Cardiac septum (tissue), 1 donor: ENCODE data around the gene ZCCHC24. TPM values are rescaled to one million over a fixed set of nuclear protein-coding genes. Genes with fewer than 3 reads are reported as not detected.

Source experiments
- DNase-seq: peaks from one replicate; pipeline ENCODE4 v3.0.0-alpha.2; 2020; ENCODE audit warnings: low spot score
- intact Hi-C: fragments of 100-400 bp; cut with DNase I; formaldehyde crosslinking; loops from one replicate; pipeline ENCODE4 v1.14.0; 2022
- long read RNA-seq: library from polyadenylated mRNA; unstranded; transcript quantifications from one replicate; pipeline ENCODE4 v2.0.0, GENCODE V29; 2021
- total RNA-seq: library from RNA; stranded (reverse); fragmentation: NEBNext Ultra II Directional; extraction: Animal tissue kit (Norgen Biotek cat#: 25700); gene quantifications from one replicate; pipeline ENCODE4 v1.2.1, GENCODE V29; 2021
- donor health status: DM: no; HTN: no; CAD: no.

ZCCHC24 gene
- total RNA-seq, result 56.6 TPM
- long read RNA-seq, full-length matches to known transcripts, result 32 of 124 reads
- long read RNA-seq, partial matches to known transcripts, result 2 of 124 reads
- long read RNA-seq, other reads (novel, unspliced or antisense), result 90 of 124 reads

DNA sequence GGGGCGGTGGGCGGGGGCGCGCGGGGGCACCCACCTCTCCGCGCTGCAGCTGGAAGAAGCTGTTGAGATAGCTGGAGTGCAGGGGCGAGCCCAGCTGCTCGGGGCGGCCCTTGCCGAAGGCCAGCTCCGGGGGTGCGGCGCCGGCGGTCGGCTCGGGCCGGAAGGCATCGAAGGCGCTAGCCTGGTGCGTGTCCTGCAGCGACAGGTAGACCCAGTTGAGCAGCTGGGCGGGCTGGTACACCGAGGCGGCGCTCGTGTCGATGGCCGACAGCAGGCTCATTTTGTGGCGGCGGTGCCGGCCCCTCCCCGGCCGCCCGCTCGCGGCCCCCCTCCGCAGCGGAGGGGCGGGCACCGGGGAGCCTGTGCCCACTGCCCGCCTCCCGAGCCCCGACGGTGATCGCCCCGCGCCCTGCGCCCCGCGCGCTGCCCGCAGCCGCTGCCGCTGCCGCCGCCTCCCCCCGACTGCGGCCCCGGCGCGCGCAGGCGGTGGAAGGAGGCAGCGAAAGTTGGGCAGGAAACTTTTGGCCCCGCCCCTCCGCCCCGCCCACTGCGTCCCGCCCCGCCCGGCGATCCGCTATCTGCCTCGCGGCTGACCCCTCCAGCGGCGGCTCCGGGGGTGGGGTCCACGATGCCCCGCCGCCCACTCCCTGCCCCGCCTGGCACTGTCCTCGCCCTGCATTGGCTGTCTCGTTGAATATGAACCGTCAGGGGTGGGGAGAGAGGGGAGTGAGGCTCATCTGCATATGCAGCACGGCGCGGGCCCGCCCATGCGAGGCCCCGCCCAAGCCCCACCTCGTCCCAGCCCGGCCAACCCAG is at the start of gene ZCCHC24:
Gene ZCCHC24, minus strand, starts transcription at position 464 of the 816 bp plus-strand sequence. Its CDS starts 184 bp downstream, at position 280.
- peak; percentile 98 for DNase-seq
- intact Hi-C loops, result loop anchor here (1.0 to 2.0 kb wide), 3 partner anchors 22 to 63 kb away; no protein-coding TSS in a partner anchor

DNA sequence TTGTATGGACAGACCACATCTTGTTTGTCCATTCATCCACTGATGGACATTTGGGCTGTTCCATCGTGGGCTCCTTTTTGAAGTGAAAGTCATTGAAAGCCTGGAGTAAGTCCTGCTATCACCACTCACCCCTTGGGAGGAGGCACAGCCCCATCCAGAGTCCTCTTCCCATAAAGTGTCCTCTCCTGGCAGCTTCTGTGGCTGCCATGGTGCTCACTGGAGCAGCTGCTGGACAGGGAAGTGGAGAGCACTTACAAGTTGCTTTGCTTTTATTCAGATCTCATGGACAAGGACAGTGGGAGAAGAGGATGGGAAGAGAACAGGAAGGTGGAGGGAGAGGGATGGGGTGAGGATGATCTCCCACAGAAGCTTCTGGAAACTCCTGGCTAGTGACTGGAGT is 48.4 kb upstream of the ZCCHC24 start:
- intact Hi-C loops, result no loop called here
- no peak for DNase-seq

DNA sequence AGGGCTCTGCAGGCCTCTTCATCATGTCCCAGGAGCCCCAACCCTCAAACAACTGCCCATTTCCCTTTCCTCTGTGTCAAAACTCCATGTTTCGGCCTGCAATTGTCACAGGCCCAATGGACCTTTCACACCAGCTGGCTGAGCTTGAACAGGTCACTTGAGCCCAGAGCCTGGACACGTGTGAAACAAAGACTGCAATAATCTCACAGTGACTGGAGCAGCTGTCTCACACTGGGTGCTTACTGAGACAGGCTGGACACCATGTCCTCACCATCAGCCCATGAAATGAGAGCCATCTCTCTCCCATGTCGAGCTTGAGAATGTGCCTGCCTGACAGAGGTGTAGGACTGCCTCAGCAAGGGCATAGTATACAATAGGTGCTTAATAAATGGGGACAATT is 47.4 kb upstream of the ZCCHC24 start:
- DNase-seq, result no peak
- intact Hi-C loops, result no loop called here

DNA sequence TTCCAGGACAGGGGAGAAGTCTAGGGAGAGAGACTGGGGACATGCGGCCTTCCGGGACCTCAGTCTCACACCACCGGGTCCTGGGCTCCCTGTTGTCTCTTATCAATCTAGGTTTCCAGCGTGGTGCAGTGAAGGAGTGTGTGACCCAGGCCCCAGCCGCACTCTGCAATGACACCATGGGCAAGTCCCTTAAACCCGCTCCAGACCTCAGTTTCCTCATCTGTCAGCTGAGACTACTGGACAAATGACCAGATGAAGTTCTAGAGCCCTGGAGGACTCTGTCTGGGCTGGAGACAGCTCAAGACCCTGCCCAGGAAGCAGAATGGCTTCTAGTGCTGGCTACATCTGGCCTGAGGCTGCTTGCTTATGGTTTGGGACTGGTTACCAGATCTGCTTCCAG is 46.8 kb upstream of the ZCCHC24 start:
- DNase-seq, result no peak
- intact Hi-C loops, result no loop called here

DNA sequence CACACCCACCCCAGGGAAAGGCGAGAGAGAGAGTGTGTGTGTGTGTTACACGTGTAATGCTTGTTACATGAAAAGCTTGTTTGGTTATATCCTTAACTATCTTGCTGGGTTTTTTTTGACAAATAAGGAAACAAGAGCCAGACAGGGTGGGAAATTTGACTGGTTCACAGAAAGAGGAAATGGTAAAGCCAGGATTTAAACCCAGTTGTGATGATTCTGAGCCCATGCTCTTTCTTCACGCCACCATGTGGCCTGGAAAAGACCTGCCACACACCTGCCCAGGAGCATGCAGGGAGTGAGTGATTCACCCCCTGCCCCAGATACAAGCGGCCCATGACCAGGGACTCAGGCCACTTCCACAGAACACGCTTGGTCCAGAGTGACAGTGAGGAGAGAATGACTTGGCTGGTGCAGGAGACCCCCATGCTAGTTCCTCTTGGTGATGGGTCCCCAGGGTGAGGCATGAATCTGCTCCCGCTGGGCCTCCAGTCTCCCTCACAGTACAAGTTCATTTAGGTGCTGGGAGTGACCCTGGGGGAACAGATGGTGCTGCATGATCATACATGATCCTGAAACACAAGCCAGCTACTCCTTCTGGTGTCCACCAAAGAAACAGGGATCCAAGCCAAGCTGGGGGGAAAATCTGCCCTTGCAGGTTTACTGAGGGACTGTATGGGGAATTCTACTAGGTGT is 45.9 kb upstream of the ZCCHC24 start:
- DNase-seq, result no peak
- intact Hi-C loops, result no loop called here

DNA sequence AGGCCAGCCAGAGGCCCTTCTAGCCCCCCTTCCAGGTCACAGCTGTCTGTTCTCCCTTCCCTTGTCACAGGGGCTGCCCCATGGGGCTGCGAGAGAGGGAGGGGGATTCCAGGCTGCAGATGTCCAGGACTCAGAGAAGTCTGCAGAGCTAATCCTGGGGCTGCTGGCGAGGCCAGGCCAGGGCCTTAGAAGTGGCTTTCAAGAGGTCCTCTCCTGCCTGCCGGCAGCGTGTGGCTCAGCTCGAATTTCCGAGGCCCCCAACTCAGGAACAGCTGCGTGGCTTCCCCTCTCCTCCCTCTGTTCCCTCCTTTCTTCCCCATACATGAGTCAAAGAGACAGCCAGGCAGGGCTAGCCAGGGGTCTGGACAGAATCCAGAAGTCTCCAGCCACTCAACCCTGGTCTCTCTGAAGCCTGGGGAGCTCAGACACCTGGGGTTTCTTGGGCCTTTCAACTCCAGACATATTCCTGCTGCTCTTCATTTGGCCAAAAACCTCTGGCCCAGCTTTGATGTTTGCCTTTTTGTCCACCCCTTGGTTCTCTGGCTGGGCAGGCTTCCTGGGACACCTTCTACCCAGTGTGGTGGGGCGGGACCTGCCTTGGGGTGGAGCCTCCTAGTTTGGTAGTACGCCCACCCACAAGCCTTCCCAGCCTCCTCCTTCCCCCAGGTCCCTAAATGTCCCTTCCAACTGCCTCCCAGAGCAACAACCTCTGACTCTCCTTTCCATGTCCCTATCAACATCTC is 45.1 kb upstream of the ZCCHC24 start:
- no peak for DNase-seq
- intact Hi-C loops, result no loop called here

DNA sequence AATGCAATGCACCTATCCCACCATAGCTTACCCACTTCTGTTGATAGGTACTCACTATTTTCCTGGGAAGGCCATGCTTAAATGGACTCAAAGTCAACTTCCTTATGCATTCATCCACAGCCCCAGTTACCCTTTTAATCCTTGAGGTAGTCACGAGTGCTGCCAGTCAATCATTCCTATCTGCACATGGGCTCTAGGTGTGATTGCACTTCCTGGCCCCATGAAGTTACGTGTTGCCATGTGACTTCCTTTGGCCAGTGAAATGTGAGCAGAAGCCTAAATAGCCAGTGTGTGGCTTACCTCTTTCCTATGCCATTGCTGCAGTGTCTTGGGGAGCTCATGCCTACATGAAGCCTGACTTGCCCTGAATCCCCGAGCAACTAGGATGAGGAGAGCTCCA is 43.4 kb upstream of the ZCCHC24 start:
- intact Hi-C loops, result no loop called here
- no peak for DNase-seq

DNA sequence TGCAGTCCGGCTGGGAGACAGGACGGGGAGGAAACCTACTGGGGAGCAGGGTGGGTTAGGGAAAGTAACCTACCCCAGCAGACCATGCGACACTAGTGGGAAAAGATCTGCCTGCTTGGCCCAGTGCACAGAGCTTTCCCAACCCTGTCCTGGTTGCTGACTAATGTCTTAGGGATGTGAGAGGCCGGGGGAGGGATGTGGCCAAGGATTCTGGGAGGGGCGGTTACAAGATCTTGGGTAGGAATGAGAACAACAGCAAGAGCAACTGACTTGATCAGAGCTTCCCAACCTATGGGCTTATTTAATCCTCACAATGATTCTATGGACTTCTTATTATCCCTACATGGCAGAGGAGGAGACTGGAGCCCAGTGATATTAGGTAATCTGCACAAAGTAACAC is 42.9 kb upstream of the ZCCHC24 start:
- intact Hi-C loops, result no loop called here
- DNase-seq, result no peak

DNA sequence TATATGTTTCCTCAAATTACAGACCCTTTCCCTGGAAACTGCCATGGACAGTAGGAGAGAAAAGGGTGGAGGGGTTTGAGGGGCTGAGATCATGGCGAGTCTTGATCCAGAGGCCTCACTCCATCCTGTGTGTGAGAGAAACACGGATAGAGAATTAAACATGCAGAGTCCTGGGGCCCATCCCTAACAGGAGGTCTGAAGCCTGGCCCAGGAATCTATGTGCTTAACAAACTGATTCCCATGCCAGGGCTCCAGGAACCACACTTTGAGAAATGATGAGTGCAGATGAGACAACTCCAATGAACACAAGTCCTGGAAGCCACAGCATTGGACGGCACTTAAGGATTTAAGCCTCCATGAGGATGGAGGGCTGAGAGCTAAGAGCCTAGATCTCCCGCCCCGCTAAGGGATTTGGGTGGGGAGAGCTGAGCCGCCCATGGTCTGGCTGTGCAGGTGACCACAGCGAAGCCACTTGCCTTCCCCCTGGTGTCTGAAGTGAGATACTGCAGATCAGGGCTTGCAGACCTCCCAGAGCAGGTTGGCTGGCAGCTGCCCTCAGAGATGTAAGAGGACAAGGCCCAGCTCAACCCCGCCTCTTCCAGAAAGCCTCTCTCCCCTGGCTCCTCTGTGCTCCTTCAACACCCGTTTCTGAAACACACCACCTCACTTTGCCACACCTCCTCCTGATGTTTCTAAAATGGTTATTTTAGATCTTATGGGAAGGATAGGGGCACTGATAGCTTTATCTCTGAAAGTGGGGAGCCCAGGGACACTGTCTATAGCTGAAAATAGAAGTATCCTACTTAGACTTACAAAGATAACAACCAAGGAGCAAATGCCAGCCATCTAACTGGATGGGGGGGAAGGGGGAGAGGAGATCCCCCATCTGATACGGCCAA is 42.1 kb upstream of the ZCCHC24 start:
- no peak for DNase-seq
- intact Hi-C loops, result loop anchor here (1.0 kb wide), 1 partner anchor 113 kb away; no protein-coding TSS in a partner anchor

DNA sequence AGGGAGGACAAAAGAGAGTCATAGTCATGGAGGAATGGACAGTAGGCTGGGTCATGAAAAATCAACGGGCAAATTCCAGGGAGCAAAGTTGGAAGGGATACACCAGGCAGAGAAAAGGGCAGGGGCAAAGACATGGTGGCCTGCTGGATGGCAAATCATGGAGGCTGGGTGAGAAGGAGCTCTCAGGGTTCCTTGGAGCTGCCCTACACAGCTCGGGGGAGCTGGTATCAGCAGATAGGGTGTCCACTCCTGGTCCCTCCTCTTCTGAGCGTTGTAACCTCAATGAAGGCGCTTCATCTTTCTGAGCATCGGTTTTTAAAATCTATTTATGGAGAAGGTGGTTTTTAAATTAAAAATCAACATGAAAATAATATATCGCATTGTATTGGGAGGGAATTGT is 39.1 kb upstream of the ZCCHC24 start:
- peak; percentile 27 for DNase-seq
- intact Hi-C loops, result no loop called here

DNA sequence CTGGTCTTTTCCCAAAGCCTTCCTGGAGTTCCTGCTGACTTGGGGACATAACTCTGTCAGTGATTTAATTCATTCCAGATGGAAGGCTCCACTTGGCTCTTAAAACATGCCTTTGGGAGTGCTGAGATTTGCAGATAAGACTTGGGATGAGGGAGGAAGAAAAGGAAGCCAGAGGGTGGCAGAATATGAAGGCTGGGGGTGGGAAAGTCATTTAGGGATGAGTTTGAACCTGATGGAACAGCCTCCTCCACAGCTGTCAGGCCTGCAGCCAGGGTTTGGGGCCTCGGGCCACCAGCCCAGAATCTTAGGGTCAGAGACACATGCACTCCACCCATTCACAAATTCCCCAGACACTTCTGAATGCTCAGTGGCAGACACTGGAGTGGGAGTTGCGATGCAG is 38.5 kb upstream of the ZCCHC24 start:
- intact Hi-C loops, result no loop called here
- no peak for DNase-seq

DNA sequence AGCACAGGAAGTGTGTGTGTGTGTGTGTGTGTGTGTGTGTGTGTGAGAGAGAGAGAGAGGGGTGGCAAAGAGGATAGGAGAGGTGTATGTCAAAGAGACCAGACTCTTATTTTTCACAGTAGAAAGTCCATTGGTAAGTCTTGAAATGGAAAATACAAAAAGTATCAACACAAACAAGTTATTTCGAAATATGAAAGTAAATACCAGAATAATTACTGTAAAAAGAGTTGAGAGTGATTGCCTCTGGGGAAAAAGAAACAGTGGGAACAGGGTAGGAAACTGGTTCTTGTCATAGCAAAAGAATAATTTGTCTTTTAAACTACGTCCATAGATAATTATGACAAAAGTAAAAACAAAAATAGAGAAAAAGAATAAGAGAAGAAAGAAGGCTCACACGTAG is 37.9 kb upstream of the ZCCHC24 start:
- intact Hi-C loops, result no loop called here
- no peak for DNase-seq

DNA sequence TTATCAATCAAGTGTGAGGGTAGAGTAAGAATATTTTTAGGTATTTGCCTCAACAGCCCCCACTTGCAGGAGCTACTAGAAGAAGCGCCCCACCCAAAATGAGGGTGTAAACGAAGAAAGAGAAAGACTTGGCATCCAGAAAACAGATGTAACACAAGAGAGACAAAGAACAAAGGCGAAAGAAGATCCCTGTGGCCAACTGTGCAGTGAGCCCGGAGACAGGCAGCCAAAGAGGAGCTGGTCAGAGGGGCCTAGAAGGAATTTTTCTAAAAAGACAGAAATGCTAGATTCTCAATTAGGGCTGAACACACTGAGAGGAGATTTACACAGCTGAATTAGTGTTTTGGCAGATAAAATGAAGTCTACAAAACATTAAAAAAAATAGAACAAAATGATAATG is 37.3 kb upstream of the ZCCHC24 start:
- no peak for DNase-seq
- intact Hi-C loops, result no loop called here

DNA sequence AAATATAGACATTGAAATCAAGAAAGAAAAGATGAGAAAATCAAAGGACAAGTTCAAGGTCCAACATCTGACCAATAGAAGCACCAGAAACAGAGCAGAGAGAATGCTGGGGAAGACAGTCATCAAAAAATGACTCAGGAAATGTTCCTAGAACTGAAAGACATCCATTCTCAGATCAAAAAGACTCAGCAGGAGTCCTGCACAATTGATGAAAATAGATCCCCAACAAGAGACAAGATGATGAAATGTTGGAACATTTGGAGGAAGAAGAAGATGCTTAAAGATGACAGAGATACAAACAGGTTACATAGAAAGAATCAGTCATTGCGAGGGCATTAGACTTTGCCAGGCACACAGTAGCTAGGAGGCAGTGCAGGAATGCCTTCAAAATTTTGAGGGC is 36.9 kb upstream of the ZCCHC24 start:
- no peak for DNase-seq
- intact Hi-C loops, result no loop called here

DNA sequence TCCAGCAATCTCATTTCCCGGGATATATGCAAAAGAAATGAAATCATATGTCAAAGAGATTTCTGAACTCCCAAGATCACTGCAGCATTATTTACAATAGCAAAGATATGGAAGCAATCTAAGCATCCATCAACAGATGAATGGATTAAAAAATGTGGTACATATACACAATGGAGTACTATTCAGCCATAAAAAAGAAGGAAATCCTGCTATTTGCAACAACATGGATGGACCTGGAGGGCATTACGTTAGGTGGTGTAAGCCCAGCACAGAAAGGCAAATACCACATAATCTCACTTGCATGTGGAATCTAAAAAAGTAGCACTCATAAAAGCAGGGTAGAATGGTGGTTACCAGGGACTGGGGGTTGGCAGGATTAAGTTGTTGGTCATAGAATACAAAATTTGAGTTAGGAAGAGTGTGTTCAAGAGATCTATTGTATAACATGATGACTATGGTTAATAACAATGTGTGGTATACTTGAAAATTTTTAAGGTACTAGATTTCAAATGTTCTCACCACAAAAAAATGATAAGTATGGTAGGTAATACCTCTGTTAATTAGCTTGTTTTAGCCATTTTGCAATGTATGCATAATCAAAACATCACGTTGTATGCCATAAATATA is 34.0 kb upstream of the ZCCHC24 start:
- DNase-seq, result no peak
- intact Hi-C loops, result no loop called here

DNA sequence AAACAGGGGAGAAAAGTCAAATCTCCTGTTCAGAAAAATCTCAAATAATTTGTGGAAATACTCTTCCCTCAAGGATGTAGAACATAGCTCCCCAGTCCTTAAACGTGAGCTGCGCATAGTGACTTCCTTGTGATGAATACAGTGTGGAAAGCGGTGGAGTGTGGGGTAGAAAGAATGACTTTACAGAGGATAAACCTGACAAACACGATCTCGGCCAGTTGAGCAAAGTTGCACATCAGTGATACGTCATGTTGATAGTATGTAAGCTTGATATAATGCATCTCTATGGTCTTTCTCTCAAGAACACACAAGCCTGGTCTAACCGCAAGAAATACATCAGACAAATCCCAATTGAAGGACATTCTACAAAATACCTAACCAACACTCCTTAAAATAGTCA is 32.0 kb upstream of the ZCCHC24 start:
- intact Hi-C loops, result no loop called here
- no peak for DNase-seq

DNA sequence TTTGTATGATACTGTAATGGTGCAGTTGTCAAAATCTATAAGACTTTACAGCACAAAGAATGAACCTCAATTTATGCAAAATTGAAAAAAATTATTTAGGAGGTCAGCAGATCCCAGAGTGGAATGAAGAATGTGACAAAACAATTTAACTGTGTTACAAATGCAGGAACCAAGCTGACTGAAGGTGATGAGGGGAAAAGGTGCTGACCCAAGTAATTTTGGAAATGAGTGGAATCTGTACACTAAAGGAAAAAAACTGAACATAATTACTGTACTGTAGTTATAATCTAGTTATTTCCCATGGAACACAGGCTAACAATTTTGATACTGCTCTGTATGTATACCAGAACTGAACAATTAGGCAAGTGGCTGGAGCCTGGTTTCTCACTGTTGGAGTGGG is 31.2 kb upstream of the ZCCHC24 start:
- DNase-seq, result no peak
- intact Hi-C loops, result no loop called here

DNA sequence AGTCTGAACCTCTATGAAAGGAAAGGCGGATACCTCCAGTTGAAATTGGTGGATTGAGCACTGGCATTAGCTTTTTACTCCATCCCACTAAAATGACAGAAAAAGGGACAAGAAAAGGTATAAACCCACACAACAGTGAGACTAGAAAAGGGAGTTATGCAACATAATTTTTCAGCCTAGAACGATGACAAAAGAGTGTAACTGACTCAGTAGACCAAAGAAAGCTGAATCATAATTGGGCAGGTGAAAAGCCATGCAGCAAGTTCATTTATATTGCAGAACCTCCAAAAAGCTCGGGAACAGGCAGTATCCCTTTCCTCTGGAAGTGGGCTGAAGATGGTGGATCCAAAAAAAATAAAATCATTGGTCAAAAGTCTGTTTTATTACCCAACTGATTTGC is 30.5 kb upstream of the ZCCHC24 start:
- no peak for DNase-seq
- intact Hi-C loops, result no loop called here

DNA sequence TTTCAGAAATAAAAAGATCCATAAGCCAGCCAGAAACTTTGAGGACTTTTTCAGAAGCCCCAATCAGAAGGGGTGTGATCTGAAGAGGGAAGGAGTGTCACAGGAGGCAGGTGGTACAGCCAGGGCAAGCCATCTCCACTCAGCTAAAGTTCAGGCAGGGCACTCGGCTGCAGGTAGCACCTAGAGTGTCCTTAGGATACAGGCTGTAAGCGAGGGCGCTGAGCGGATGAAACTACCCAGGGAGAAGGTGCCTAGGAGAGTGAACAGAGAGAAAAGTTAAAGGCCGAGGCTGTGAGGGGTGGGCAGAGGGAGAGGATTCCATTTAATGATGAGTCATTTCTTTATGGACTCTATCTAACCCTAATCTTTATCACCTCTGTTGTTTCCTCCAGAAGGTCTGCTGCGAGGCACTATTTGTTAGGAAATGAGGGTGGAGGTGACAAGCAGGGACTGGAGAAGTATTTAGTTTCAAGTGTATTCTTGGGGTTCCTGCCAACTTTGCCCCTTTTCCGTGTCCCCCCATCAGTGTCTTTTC is 29.8 kb upstream of the ZCCHC24 start:
- intact Hi-C loops, result no loop called here
- no peak for DNase-seq
